ENCODE measurements around the gene HK1.

HK1 gene

GRCh38 chr10:69415049-69415448 is 136.8 kb downstream of the HK1 start:
- H3K27me3 Mint-ChIP-seq (ENCODE audit: low read depth, poor library complexity): peaks cover 14% of the 10 kb centered on the region
- no peak for DNase-seq

GRCh38 chr10:69415951-69416350 is 137.7 kb downstream of the HK1 start:
- H3K27ac Mint-ChIP-seq: no peak overlapping the region
- TF ChIP-seq CTCF (IDR thresholded peaks at IDR 0.05): no peak
- no peak for DNase-seq
- no peaks in the 10 kb centered on the region for H3K36me3 Mint-ChIP-seq (ENCODE audit: low read depth)
- peaks cover 24% of the 10 kb centered on the region for H3K4me1 Mint-ChIP-seq
- peaks cover 8% of the 10 kb centered on the region for H3K27me3 Mint-ChIP-seq (ENCODE audit: low read depth, poor library complexity)
- H3K4me3 Mint-ChIP-seq: no peak overlapping the region
- no peaks in the 10 kb centered on the region for H3K9me3 Mint-ChIP-seq

More at GRCh38 chr10:69415049-69415448, 136.8 kb downstream of the HK1 start:
- peaks cover 24% of the 10 kb centered on the region for H3K4me1 Mint-ChIP-seq
- H3K4me3 Mint-ChIP-seq: no peak overlapping the region
- no peak for TF ChIP-seq CTCF (IDR thresholded peaks at IDR 0.05)
- no peaks in the 10 kb centered on the region for H3K9me3 Mint-ChIP-seq
- H3K27ac Mint-ChIP-seq: no peak overlapping the region
- no peaks in the 10 kb centered on the region for H3K36me3 Mint-ChIP-seq (ENCODE audit: low read depth)

- Mint-ChIP-seq H3K27ac (no peak within 1 kb of the TSS), H3K9me3 (no peaks in the 10 kb centered on the region), H3K27me3 (ENCODE audit: low read depth, poor library complexity) (peaks cover 10% of the 10 kb centered on the region), H3K36me3 (ENCODE audit: low read depth) (no peaks in the 10 kb centered on the region), H3K4me3 (no peak within 1 kb of the TSS), H3K4me1 (peaks cover 24% of the 10 kb centered on the region)
- no peak for TF ChIP-seq CTCF (IDR thresholded peaks at IDR 0.05)
- DNase-seq: no peak
Observed at GRCh38 chr10:69416695-69417094, 138.4 kb downstream of the HK1 start, which contains the start of gene TACR2. TACR2 (minus strand) TSS chr10:69416918; CDS start chr10:69416323, 595 bp downstream.

- no peak overlapping the region for H3K27ac Mint-ChIP-seq
- DNase-seq: no peak
- H3K27me3 Mint-ChIP-seq (ENCODE audit: low read depth, poor library complexity): peaks cover 13% of the 10 kb centered on the region
- H3K9me3 Mint-ChIP-seq: no peaks in the 10 kb centered on the region
- no peaks in the 10 kb centered on the region for H3K36me3 Mint-ChIP-seq (ENCODE audit: low read depth)
- peaks cover 32% of the 10 kb centered on the region for H3K4me1 Mint-ChIP-seq
- no peak for TF ChIP-seq CTCF (IDR thresholded peaks at IDR 0.05)
- H3K4me3 Mint-ChIP-seq: no peak overlapping the region
Observed at GRCh38 chr10:69417542-69417941, 139.2 kb downstream of the HK1 start.

GRCh38 chr10:69418052-69418752 is 139.9 kb downstream of the HK1 start:
- Mint-ChIP-seq H3K27ac (no peak overlapping the region), H3K4me1 (peaks cover 32% of the 10 kb centered on the region), H3K27me3 (ENCODE audit: low read depth, poor library complexity) (peaks cover 11% of the 10 kb centered on the region), H3K36me3 (ENCODE audit: low read depth) (no peaks in the 10 kb centered on the region), H3K4me3 (no peak overlapping the region), H3K9me3 (no peaks in the 10 kb centered on the region)
- TF ChIP-seq CTCF (IDR thresholded peaks at IDR 0.05): no peak
- DNase-seq: no peak
